TTC549 (cell line): ENCODE results near the gene GJB5.

ENCODE experiments used
- FAIRE-seq: peaks from 2 replicates; lab custom pipeline; 2012; peaks lifted over from hg19 to GRCh38; lab: Jason Lieb, UNC

Gene GJB5

GRCh38 chr1:34795916-34796315 lies 41.1 kb downstream of the GJB5 start:
- FAIRE-seq, result no peak

GRCh38 chr1:34796990-34797389 lies 42.1 kb downstream of the GJB5 start:
- no peak for FAIRE-seq

- FAIRE-seq, result no peak
These were observed 45.4 kb downstream of the GJB5 start for GRCh38 chr1:34800214-34800613.

- no peak for FAIRE-seq
These were observed 48.9 kb downstream of the GJB5 start for GRCh38 chr1:34803770-34804169.

- no peak for FAIRE-seq
These were observed 51.5 kb downstream of the GJB5 start for GRCh38 chr1:34806396-34806795.
